Brain microvascular endothelial cell (primary cell): ENCODE data around the gene SLC25A25.

Source experiments
- DNase-seq: peaks from one replicate; pipeline ENCODE4 v3.0.0-alpha.2; 2020
- H3K27ac ChIP-seq: fragments of 250-450 bp; sonication (Bioruptor Pico); 2 replicates; pipeline ENCODE4 v1.5.1; 2020; ENCODE audit warnings: mild to moderate bottlenecking, moderate library complexity
- H3K27me3 ChIP-seq: fragments of 250-450 bp; sonication (Bioruptor Pico); replicated peaks from 2 replicates; pipeline ENCODE4 v1.5.1; 2020; ENCODE audit warnings: mild to moderate bottlenecking
- H3K36me3 ChIP-seq: fragments of 250-450 bp; sonication (Bioruptor Pico); replicated peaks from 2 replicates; pipeline ENCODE4 v1.5.1; 2020; ENCODE audit warnings: mild to moderate bottlenecking
- H3K4me3 ChIP-seq: 2 replicates; pipeline ENCODE4 v1.5.1; 2011; ENCODE audit warnings: low read depth, mild to moderate bottlenecking, control low read depth, low read length, moderate library complexity
- in situ Hi-C: cut with HindIII; loops from 2 replicates; pipeline ENCODE4 v1.10.0; 2017; ENCODE audit warnings: low sequenced_read_pairs, low pct_ligation_motif_present
- TF ChIP-seq, protein P1 (sequence below): IDR thresholded peaks from 2 replicates; pipeline ENCODE4 v1.5.1; 2011; ENCODE audit warnings: low read depth, mild to moderate bottlenecking, moderate library complexity, low read length, control low read depth, inconsistent platforms; ENCODE audit errors: missing control alignments

Gene SLC25A25

DNA sequence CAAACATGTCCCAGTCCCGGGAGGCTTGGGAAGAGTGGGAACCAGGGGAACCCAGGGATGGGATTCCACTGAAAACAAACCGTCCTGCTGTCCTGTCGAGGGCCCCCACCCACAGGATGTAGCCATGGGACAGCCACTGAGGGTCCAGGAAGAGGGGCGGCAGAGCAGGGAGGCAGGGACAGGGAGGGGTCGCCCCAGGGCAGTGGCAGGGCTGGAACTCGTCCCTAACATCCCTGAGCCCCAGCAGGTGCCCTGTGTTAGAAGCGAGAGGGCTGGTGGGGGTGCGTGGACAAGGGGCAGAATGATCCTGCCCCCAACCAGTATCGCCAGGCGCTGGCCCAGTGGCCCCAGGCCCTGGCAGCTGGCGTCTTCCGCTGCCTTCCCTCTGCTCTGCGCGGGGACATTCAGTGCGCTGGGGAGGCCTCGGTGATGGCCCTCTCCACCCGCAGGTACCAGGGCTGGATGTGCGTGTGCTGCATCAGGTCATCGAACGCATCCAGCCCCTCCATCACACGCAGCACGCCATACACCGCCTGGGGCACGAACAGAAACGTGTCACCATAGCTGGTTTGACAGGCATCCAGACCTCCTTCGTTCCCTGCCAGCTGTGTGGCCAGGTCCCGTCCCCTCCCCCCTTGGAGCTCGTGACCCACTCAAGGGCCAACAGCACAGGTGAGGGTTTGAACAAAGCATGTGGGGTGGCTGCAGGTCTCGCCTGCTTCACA is 52.9 kb downstream of the SLC25A25 start:
- no peak for DNase-seq
- TF ChIP-seq, protein P1, sequence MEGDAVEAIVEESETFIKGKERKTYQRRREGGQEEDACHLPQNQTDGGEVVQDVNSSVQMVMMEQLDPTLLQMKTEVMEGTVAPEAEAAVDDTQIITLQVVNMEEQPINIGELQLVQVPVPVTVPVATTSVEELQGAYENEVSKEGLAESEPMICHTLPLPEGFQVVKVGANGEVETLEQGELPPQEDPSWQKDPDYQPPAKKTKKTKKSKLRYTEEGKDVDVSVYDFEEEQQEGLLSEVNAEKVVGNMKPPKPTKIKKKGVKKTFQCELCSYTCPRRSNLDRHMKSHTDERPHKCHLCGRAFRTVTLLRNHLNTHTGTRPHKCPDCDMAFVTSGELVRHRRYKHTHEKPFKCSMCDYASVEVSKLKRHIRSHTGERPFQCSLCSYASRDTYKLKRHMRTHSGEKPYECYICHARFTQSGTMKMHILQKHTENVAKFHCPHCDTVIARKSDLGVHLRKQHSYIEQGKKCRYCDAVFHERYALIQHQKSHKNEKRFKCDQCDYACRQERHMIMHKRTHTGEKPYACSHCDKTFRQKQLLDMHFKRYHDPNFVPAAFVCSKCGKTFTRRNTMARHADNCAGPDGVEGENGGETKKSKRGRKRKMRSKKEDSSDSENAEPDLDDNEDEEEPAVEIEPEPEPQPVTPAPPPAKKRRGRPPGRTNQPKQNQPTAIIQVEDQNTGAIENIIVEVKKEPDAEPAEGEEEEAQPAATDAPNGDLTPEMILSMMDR = no peak
- Histone ChIP-seq H3K27ac (no peak overlapping the region), H3K27me3 (no peaks in the 10 kb centered on the region), H3K36me3 (peaks cover 25% of the 10 kb centered on the region), H3K4me3 (no peak overlapping the region)
- in situ Hi-C loops = no loop called here

DNA sequence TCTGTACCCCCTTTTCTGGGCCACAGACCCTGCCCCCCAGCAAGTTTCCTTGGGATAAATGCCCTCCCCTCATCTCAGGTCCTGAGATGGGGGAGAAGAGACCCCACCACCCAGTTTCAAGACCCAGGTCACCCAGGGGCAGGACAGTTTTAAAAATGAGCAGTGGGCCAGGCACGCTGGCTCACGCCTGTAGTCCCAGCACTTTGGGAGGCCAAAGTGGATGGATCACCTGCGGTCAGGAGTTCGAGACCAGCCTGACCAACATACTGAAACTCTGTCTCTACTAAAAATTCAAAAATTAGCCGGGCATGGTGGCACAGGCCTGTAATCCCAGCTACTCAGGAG is 53.4 kb downstream of the SLC25A25 start:
- in situ Hi-C loops = no loop called here
- Histone ChIP-seq H3K27ac (no peak overlapping the region), H3K36me3 (peaks cover 25% of the 10 kb centered on the region), H3K27me3 (no peaks in the 10 kb centered on the region), H3K4me3 (no peak overlapping the region)
- no peak for DNase-seq
- TF ChIP-seq, protein P1 = no peak

DNA sequence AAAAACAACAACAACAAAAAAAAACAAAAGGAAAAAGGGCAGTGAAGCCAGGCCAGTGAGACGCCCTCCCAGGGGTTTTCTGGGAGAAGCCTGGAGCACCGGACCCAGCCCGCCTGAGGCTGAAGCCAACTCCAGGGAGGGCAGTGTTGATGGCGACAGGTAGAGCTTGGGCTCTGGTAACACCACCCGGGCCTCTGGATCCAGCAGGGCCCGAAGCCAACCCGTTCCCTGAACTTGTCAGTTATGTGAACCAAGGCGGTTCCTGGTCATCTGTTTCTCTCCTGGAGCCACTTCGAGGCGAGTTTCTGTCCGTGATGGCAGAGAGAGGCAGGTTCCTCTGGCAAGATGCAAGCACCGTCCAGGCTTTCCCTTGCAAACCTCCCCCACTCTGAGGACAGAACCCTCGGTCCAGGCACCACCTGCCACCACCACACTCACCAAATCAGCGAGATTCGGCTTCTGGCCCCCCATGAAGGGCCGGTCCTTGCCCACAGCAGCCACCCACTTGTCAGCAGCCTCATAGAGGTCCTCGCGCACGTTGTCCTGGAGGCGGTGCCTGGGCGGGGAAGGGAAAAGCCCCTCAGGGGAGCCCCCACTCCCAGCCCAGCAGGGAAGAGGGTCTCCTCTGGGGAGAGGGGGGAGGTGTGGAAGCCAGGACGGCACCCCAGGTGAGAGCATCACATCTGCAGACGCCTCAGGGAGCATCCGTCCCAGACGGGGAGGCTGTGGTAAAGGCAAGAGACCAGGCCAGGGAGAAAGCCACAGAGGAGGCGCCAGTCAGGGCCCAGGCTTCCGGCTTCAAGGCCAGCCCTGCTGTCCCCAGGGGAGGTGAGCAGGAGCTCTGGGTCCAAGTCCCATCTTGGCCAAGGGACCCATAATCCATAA is 54.1 kb downstream of the SLC25A25 start:
- H3K27ac ChIP-seq = no peak overlapping the region
- no peak overlapping the region for H3K4me3 ChIP-seq
- TF ChIP-seq, protein P1 = no peak
- in situ Hi-C loops = no loop called here
- no peaks in the 10 kb centered on the region for H3K27me3 ChIP-seq
- DNase-seq = no peak
- peaks cover 25% of the 10 kb centered on the region for H3K36me3 ChIP-seq

DNA sequence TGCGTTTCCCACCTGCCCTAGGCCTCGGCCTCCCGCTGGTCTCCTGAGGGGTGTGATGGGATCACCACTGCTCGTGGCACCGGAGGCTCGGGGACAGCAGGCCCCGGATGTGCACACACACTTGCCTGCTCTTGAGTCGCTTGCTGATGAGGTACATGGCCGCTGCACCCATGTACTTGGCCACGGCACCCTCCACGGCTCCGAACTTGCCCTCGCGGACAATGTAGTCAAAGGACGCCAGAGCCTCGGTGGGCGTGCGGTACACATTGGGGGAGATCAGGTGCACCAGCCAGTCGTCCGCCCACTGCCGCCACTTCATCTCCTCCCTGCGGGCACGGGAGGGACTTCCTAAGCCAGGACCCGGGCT is 54.8 kb downstream of the SLC25A25 start:
- H3K36me3 ChIP-seq = peaks cover 25% of the 10 kb centered on the region
- in situ Hi-C loops = no loop called here
- H3K27ac ChIP-seq = no peak overlapping the region
- no peak for DNase-seq
- H3K27me3 ChIP-seq = no peaks in the 10 kb centered on the region
- no peak overlapping the region for H3K4me3 ChIP-seq
- TF ChIP-seq, protein P1 = no peak

DNA sequence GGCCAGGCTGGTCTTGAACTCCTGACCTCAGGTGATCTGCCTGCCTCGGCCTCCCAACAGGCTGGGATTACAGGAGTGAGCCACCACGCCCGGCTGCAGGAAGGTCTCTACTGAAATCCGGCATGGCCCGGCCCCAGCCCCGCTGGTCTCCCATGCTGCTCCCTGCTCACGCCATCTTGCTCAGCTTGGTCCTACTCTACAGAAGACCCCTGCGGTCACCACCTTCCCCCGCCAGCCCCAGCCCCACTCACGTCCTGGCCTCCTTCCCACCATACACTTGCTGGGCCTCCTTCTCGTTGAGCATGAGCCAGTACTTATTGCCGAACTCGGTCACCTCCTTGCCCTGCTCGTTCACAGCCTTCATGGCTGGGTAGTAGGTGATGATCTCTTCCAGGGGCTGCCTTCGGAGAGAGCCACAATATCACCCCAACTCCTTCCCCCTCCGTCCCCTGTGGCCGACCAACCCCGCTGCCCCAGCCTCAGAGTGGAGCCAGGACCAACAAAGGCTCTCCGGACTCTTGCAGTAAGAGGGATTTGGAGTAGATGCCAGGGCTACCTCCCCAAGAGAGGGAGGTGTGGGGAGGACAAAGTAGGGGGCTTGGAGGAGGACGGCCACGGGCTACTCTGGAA is 55.5 kb downstream of the SLC25A25 start:
- TF ChIP-seq, protein P1 = no peak
- in situ Hi-C loops = no loop called here
- H3K36me3 ChIP-seq = peaks cover 25% of the 10 kb centered on the region
- no peak for DNase-seq
- no peak overlapping the region for H3K4me3 ChIP-seq
- no peak overlapping the region for H3K27ac ChIP-seq
- H3K27me3 ChIP-seq = no peaks in the 10 kb centered on the region
